Kidney epithelial cell (primary cell): ENCODE measurements around the gene TNFSF11. TPM values are rescaled to one million over a fixed set of nuclear protein-coding genes. Genes with fewer than 3 reads are reported as not detected.

Experiments
- DNase-seq: peaks from one replicate; pipeline ENCODE4 v3.0.0-alpha.2; 2010; ENCODE audit warnings: low read depth
- H3K27me3 ChIP-seq: 2 replicates; pipeline ENCODE4 v1.6.0; 2011; ENCODE audit warnings: low read length; ENCODE audit not compliant: control insufficient read depth, insufficient read depth
- H3K36me3 ChIP-seq: 2 replicates; pipeline ENCODE4 v1.5.1; 2011; ENCODE audit warnings: low read length; ENCODE audit not compliant: control insufficient read depth, insufficient read depth
- H3K4me3 ChIP-seq: 2 replicates; pipeline ENCODE4 v1.5.1; 2011; ENCODE audit warnings: low read depth, mild to moderate bottlenecking, control low read depth, low read length
- CTCF ChIP-seq: IDR thresholded peaks from 2 replicates; pipeline ENCODE4 v1.5.1; 2011; ENCODE audit warnings: mild to moderate bottlenecking, moderate library complexity, low read length, control low read depth, inconsistent platforms; ENCODE audit not compliant: insufficient read depth, poor library complexity, severe bottlenecking
- total RNA-seq: library from RNA; depleted of rRNA; stranded (reverse); fragments of >200 nt; gene quantifications from 2 replicates; pipeline ENCODE4 v1.2.3, GENCODE V29; 2015

Gene TNFSF11, protein sequence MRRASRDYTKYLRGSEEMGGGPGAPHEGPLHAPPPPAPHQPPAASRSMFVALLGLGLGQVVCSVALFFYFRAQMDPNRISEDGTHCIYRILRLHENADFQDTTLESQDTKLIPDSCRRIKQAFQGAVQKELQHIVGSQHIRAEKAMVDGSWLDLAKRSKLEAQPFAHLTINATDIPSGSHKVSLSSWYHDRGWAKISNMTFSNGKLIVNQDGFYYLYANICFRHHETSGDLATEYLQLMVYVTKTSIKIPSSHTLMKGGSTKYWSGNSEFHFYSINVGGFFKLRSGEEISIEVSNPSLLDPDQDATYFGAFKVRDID
- total RNA-seq = 0.14 and 0.46 TPM in 2 replicates

DNA sequence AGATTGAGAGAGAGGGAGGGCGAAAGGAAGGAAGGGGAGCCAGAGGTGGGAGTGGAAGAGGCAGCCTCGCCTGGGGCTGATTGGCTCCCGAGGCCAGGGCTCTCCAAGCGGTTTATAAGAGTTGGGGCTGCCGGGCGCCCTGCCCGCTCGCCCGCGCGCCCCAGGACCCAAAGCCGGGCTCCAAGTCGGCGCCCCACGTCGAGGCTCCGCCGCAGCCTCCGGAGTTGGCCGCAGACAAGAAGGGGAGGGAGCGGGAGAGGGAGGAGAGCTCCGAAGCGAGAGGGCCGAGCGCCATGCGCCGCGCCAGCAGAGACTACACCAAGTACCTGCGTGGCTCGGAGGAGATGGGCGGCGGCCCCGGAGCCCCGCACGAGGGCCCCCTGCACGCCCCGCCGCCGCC is at the start of gene TNFSF11:
Gene TNFSF11 (plus strand): TSS at position 142 of the 400 bp plus-strand sequence. CDS start 152 bp downstream, at position 294.
- Histone ChIP-seq H3K27me3 (peaks cover 19% of the 10 kb centered on the region), H3K36me3 (no peaks in the 10 kb centered on the region), H3K4me3 (peak within 1 kb of the TSS; percentile 34)
- no peak for DNase-seq
- no peak for TF ChIP-seq CTCF

DNA sequence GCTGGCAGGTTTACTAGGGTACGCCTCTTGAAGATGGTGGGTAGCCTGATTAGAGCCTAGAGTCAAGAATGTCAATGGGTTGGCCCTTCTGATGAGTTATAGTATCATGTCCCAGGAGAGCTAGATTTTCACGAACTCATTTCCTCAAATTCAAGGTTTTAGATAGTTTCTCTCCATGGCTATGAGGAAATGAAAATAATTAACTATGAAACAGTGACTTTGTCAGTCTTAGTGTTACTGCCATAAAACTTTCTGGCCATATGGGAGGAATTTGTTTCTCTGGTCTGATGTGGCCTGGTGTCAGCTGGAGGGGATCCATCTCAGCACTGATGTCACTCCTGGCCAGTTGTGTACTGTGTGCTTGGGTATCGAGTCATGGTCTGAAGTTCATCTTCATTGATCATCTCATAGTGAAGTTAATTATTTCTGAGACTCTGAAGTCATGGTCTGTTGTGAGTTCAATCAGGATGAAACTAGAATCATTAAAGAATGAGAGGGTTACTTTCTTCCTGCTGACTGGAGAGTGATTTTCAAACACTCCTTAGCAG is 49.4 kb upstream of the TNFSF11 start:
- no peak for TF ChIP-seq CTCF
- DNase-seq = no peak
- H3K4me3 ChIP-seq = no peak overlapping the region
- H3K27me3 ChIP-seq = no peaks in the 10 kb centered on the region
- no peaks in the 10 kb centered on the region for H3K36me3 ChIP-seq

- H3K4me3 ChIP-seq = no peak overlapping the region
- no peak for TF ChIP-seq CTCF
Measured at GRCh38 chr13:42525035-42525504, 48.9 kb upstream of the TNFSF11 start.

DNA sequence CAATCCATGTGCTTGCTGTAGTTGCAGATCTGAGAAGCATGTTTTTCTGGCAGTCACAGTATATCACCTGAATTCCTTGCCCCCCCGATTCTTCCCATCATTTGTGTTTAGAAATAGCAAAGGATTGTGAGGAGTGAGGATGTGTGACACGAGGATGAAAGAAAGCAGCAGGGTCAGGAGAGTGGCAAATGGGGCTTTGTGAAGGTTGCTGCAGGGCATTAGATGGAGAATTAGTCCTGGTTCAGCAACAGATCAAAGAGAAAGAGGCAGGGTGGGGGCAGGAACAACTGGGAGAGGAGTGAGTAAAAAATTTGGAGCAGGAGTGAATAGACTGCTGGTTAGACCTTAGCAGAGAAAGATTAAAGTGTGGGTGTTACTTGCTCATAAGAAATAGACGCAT is 47.7 kb upstream of the TNFSF11 start:
- DNase-seq = no peak
- H3K27me3 ChIP-seq = no peaks in the 10 kb centered on the region
- no peak overlapping the region for H3K4me3 ChIP-seq
- no peaks in the 10 kb centered on the region for H3K36me3 ChIP-seq
- TF ChIP-seq CTCF = no peak

More at GRCh38 chr13:42525035-42525504, 48.9 kb upstream of the TNFSF11 start:
- H3K27me3 ChIP-seq = no peaks in the 10 kb centered on the region
- DNase-seq = peak; percentile 88
- H3K36me3 ChIP-seq = no peaks in the 10 kb centered on the region

DNA sequence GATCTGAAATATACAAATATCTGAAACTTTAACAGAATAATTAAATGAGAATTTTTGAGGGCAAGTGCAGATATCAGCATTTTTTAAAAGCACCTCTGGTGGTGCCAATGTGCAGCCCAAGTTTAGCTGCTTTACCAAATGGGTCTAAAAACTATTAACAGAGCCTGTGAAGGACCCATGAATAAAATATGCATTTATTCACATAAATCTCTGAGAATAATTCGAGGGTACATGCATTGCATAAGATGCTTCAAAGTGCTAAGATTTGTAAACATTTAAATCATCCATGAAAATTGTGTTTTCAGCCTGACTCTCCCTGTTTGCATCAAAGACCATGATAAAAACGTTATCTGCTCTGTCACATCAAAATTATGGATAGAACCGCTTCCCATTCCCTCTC is 47.1 kb upstream of the TNFSF11 start:
- TF ChIP-seq CTCF = no peak

More for the DNA sequence above, 47.1 kb upstream of the TNFSF11 start:
- Histone ChIP-seq H3K27me3 (no peaks in the 10 kb centered on the region), H3K36me3 (no peaks in the 10 kb centered on the region), H3K4me3 (no peak overlapping the region)
- no peak for DNase-seq
